GM18867 (cell line): Measurements from ENCODE around the gene MYO10.

Experiments
- ATAC-seq: cut with Tn5 transposase; IDR thresholded peaks from one replicate; pipeline ENCODE4 v1.9.1; 2021; ENCODE audit warnings: mild to moderate bottlenecking, moderate library complexity; ENCODE audit not compliant: unreplicated experiment

MYO10 gene

GRCh38 chr5:16918156-16918555, 17.9 kb downstream of the MYO10 start:
- ATAC-seq, result no peak

DNA sequence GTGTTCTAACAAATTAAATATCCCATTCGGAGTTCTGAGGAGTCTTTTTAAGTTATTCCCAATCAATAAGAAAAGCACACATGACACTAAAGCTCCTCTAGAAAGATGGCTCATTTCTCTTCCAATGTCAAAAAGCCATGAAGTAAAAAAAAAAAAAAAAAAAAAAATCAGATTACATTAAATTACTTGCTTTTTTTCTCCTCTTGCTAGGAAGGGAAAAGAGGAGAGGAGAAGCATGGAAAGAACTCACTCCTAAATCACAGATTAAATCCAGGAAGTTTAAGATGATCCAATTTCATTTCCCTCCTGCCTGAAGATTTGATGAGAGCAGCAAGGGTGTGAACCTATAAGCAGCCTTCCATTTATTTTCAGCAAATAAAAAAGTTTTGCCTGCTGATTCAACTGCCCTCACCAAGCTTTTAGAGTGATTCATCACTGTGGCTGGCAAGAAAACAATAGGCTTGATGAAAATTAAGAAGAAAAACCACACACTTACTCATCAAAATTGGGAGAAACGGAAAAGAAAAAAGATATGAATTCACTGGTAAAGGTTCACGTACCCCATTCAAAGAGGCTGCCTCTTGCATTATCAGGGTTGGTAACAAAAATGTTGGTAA, 19.7 kb downstream of the MYO10 start:
- no peak for ATAC-seq

DNA sequence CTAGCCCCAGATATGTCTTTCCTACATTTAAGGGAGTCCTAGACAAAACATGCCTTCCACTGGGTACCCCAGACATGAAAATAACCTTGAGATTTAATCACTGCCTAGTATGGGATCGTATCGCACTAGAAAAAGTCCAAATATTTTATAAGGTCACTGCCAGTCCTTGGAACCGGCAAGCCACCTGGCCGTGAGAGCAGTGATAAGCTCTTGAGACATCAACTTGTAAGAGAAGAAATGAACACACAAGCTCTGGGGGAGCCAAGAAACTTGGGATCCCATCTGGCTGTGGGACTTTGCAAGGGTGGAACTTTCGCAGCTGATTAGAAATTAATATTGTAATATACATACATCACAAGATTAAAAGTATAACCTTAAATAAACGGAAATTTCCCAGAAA, 21.5 kb downstream of the MYO10 start:
- ATAC-seq, result no peak

- ATAC-seq, result no peak
Observed at GRCh38 chr5:16914108-16914435, 22.0 kb downstream of the MYO10 start.

- ATAC-seq, result no peak
Observed at GRCh38 chr5:16913187-16914107, 22.6 kb downstream of the MYO10 start.

DNA sequence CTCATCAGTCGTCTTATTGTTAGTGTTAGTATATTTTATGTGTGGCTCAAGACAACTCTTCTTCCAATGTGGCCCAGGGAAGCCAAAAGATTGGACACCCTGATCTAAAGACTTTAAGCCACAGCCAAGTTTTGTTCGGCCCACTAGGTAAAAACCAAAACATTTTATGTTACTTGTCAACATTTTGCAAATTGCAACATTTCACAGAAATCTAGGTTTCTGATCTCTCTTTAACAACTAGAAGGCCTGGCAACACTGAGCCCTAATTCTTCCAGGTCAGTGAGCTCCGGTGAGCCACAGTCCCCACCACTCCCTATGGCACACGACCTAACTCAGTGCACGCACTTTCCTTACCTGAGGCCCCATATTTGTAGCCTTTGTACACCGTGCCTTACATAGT, 24.0 kb downstream of the MYO10 start:
- no peak for ATAC-seq

DNA sequence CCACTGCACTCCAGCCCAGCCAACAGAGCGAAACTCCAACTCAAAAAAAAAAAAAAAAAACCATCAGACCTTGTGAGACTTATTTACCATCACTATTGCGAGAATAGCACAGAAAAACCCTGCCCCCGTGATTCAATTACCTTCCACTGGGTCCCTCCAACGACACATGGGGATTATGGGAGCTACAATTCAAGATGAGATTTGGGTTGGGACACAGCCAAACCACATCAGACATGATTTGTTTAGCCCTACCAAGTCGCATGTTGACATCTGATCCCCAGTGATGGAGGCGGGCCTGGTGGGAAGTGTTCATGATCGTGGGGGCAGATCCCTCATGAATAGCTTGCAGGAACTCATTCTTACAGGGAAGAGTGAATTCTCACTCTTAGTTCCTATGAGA, 26.6 kb downstream of the MYO10 start:
- ATAC-seq, result no peak

DNA sequence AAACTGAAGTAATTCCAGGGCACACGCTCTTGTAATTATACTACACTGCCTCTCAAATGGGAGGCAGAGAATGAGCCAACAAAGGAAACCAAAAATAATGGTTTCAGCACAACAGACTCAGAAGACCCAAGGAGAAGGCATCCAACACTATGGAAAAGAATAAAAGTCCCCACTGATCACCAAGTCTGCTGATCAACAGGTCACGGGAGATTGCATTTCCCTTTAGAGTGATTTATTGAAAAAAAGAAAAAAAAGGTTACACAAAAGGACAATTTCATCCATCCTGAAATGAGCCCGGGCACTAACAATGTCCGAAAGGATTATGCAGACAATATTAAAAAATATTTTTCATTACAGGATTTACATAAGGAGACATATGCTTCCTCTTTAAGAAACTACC, 28.8 kb downstream of the MYO10 start:
- ATAC-seq, result no peak

DNA sequence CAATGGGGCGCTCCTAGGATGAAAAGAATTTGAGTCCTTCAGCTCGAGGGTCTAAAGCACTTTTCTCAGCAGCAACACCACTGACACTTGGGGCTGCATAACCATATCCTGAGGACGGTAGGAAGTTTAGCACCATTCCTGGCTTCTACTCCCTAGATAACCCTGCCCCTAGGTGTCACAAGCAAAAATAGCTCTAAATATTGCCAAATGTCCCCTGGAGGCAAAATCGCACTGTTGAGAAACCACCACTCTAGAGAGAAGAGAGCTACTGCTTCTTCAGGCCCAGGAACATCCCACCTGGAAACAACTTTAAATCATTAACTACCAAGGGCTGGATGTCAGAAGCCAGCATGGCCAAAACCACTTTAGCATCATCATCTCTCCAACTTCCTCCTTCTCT, 29.8 kb downstream of the MYO10 start:
- ATAC-seq, result no peak

DNA sequence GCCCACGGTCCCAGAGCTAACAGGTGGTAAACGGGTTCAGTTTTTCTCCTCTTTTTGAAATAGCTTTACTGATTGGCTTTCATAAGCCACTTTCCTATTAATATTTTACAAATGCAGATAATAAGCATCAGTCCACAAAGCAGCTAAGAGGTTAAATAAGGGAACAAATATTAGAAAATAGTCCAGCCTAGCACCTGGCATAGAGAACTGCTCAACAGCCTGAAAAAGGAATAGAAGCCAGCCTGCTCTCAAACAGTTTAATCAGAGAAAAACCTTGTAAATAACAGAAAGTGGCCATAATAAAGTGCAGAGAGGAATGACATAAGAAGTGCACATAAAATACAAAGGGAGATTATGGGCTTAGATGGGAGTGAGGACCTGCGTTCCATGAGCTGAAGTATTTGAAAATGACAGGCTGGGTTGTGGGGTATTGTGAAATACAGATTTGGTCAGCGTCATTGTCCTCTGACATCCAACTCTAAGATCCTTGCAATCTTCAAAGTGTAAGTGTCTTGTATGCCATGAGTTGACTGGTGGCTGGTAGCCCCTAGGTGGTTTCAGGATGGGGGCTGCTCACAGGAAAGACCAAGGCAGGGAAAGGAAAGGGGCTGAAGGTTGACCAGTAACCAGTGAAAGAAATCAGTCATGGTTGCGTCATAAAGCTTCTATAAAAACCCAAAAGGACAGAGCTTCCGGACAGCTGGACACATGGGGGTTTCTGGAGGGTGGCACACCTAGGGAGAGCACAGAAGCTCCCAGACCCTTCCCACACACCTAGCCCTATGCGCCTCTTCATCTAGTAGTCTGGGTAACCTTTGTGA, 32.4 kb downstream of the MYO10 start:
- ATAC-seq, result no peak

GRCh38 chr5:16902846-16903245, 33.2 kb downstream of the MYO10 start:
- no peak for ATAC-seq

DNA sequence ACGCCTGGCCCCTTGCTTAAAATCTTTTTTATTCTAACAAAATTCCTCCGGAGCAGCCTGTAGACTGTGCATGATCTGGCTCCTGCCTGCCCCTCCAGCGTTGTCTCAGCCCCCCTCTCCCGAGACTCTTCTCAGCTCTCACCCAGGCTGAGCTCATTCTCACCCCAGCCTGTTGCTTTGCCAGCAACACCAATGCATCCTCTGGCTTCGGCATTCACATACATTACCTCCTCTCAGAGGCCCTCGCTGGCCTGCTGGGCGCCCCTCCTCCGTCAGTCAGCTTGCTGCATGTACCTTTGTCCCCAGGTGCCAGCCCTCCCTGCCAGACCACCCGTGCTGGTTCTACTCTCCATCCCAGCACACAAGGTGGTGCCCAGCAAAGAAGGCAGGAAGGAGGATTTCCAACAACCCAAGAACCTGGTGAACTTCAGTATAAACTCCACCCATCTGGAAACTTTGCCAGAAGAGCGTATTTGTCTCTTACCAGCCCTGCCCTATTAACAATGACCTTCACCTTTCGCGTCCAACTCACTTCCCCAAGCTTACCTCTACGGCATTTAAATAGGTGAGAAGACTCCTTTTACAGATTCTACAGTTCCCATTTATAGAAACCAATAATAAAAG, 35.0 kb downstream of the MYO10 start:
- ATAC-seq, result no peak

GRCh38 chr5:16899171-16899570, 36.9 kb downstream of the MYO10 start:
- no peak for ATAC-seq

GRCh38 chr5:16897800-16898199, 38.3 kb downstream of the MYO10 start:
- ATAC-seq, result no peak

GRCh38 chr5:16897284-16897704, 38.8 kb downstream of the MYO10 start:
- ATAC-seq, result no peak

DNA sequence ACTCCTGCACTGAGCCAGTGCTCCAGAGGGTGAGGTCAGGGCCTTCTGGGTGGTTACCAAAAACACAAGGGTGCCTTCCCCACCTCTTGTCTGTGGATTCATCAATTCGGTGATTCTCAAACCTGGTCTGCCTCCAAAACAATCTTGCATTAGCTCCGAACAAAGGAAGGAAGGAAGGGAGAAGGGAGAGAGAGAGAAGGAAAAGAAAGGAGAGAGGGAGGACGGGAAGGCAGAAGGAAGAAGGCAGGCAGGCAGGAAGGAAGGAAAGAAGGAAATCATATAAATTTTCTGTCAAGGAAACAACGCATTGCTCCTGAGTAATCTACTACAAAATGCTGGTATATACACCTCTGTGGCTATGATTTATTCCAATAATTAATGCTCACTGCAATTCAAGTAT, 39.3 kb downstream of the MYO10 start:
- no peak for ATAC-seq

DNA sequence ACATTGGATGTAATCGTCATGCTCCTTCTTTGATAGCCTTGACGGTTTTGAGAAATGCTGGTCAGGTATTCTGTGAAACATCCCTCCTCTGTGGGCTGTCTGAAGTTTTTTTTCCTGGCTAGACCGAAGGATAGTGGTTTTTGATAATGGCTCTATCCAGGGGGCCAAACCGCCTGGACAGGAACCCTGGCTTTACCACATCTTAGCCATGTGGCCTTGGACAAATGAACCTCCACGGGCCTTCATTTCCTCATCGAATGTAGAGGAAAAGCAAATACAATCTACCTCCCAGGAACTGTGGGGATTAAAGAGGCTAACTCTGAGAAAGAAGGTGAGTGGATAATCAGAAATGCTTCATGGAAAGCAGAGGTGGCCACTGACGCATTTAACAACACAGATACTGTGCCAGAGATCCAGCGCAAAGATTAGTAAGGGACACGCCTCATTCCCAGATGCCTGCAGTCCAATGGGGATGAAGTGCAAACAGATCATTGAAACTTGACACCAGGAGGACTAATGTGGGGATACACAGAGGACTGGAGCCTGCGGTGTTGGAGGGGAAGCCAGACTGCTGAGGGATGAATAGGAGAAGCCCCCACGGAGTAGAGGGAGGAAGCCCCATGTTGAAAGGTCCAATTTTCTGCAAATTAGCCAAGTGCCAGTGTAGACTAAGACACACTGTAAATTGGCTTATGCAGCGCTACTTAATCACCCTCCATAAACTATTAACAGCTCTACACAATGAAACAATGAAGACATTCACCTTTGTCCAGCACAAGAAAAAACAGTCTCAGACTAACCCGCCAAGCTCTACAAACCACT, 41.6 kb downstream of the MYO10 start:
- no peak for ATAC-seq

DNA sequence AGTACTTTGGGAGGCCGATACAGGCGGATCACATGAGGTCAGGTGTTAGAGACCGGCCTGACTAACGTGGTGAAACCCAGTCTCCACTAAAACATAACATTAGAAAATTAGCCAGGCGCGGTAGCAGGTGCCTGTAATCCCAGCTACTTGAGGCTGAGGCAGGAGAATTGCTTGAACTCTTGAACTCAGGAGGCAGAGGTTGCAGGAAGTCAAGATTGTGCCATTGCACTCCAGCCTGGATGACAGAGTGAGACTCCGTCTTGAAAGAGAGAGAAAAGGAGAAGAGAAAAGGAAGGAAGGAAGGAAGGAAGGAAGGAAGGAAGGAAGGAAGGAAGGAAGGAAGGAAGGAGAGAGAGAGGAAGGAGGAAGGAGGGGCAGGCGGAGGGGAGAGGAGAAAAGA, 45.1 kb downstream of the MYO10 start:
- no peak for ATAC-seq

GRCh38 chr5:16889972-16890519, 46.0 kb downstream of the MYO10 start:
- ATAC-seq, result no peak
